ENCODE measurements around the gene MLXIP. TPM values are rescaled to one million over a fixed set of nuclear protein-coding genes. Genes with fewer than 3 reads are reported as not detected.

The MLXIP gene
- total and polyA plus RNA-seq, 2 of the 8 experiments (the other 6 are each of a cell fraction or from before 2014, with no cell fraction given): 5.5 to 40.5 TPM

GRCh38 chr12:122081083-122081696 lies 2.6 kb downstream of the MLXIP start:
- Histone ChIP-seq H4K5ac (ENCODE audit: insufficient read length, low read depth, low read length) (no peak overlapping the region), H3K23me2 (ENCODE audit: low read depth, low read length) (peaks cover 13% of the 10 kb centered on the region; the same call in 1 of the 2 replicates), H2AFZ (ENCODE audit: low read length) (no peak overlapping the region), H3K9me3 (ENCODE audit: insufficient read depth in 2 of 2, low read depth in 1 of 2, low read length in 1 of 2) (no peaks in the 10 kb centered on the region), H2BK120ac (replicated peaks; ENCODE audit: low read depth, low read length) (no peak overlapping the region), H3K4me3 (ENCODE audit: extremely low read depth in 1 of 4, insufficient read depth in 2 of 4, low read depth in 3 of 4, low read length in 4 of 4) (no peak overlapping the region), H3K36me3 (ENCODE audit: control insufficient read depth in 2 of 4, insufficient read depth in 4 of 4, low read length in 3 of 4) (peaks cover 0 to 5% (median 0%) of the 10 kb centered on the region in 4 experiments; a peak in 2 of 8 replicates), H4K8ac (ENCODE audit: extremely low read depth, insufficient read depth, low read length) (no peak overlapping the region), H3K18ac (ENCODE audit: extremely low read depth, low read length) (no peak overlapping the region), H3K79me1 (ENCODE audit: low read depth, low read length) (peaks cover 11% of the 10 kb centered on the region; the same call in 1 of the 2 replicates), H3K79me2 (ENCODE audit: control insufficient read depth in 1 of 2, insufficient read depth in 2 of 2, low read length in 2 of 2) (peaks cover 4 to 21% of the 10 kb centered on the region in 2 experiments; a peak in 3 of 4 replicates), H3K14ac (ENCODE audit: insufficient read length) (no peak overlapping the region), H3K27me3 (replicated peaks in 1 of 4; ENCODE audit: control insufficient read depth in 3 of 4, extremely low read depth in 1 of 4, insufficient read depth in 3 of 4, low read length in 3 of 4) (peaks cover 4 to 21% (median 19%) of the 10 kb centered on the region in 4 experiments; a peak in 6 of 7 replicates), H3K4me1 (replicated peaks in 1 of 4; ENCODE audit: control insufficient read depth in 3 of 4, insufficient read depth in 4 of 4, low read length in 3 of 4) (peaks cover 4 to 8% (median 5%) of the 10 kb centered on the region in 4 experiments; a peak in 5 of 7 replicates), H3K27ac (ENCODE audit: low read depth, low read length) (no peak overlapping the region), H2AK5ac (ENCODE audit: low read depth, low read length) (peak overlapping the region; percentile 82; the same call in 1 of the 2 replicates), H3K4ac (replicated peaks; ENCODE audit: insufficient read length, low read depth, low read length) (no peak overlapping the region), H4K91ac (replicated peaks; ENCODE audit: insufficient read length, low read length) (no peak overlapping the region), H3K23ac (ENCODE audit: insufficient read length) (no peak overlapping the region), H3K56ac (replicated peaks; ENCODE audit: insufficient read length, low read depth, low read length) (no peak overlapping the region), H3K9ac (replicated peaks in 1 of 4; ENCODE audit: extremely low read depth in 1 of 4, low read depth in 3 of 4, low read length in 3 of 4) (0 out of 7 replicates have a peak overlapping the region, but pooled peaks of 1 of the 4 experiments have one; percentile 10), H4K20me1 (replicated peaks in 1 of 2; ENCODE audit: control insufficient read depth in 1 of 2, insufficient read depth in 2 of 2, low read length in 2 of 2) (peaks cover 0 to 4% of the 10 kb centered on the region in 2 experiments), H2BK20ac (ENCODE audit: low read length) (no peak overlapping the region), H2BK15ac (ENCODE audit: low read length) (no peak overlapping the region), H2BK12ac (ENCODE audit: low read depth, low read length) (0 out of 2 replicates have a peak overlapping the region, but pooled peaks have one; percentile 50), H3K4me2 (ENCODE audit: insufficient read depth in 1 of 2, low read depth in 2 of 2, low read length in 2 of 2) (peak overlapping the region in 1 of 2 experiments; percentile 98; a peak in 1 of 4 replicates), H2BK5ac (ENCODE audit: low read depth, low read length) (no peak overlapping the region)
- DNase-seq (ENCODE audit: low read depth in 1 of 2, low spot score in 2 of 2) (no peak), FAIRE-seq (no peak)
- WGBS, 2 experiments (ENCODE audit: extremely low coverage in 1 of 2, insufficient coverage in 1 of 2, insufficient read length in 1 of 2, insufficient replicate concordance in 2 of 2, low coverage in 1 of 2, low lambda C conversion rate in 2 of 2, missing lambda C conversion rate in 1 of 2): 91% methylated on average over 9 of the region's 9 CpGs; no CpG with 5 or more reads in 1 of the 2 experiments
- no peak for TF ChIP-seq JUND (IDR thresholded peaks at IDR 0.05; ENCODE audit: low read length)
- TF ChIP-seq GTF2F1 (IDR thresholded peaks at IDR 0.05; ENCODE audit: borderline replicate concordance, low read depth, low read length): no peak
- no peak for TF ChIP-seq BRCA1 (IDR thresholded peaks at IDR 0.05; ENCODE audit: low read depth, low read length)
- ChIA-PET CTCF (ENCODE audit: partially characterized antibody) (interaction anchor here (1.0 to 3.8 kb wide), 10 partner anchors 11 to 110 kb away, joined by 3 to 26 read pairs (median 4); no protein-coding TSS in a partner anchor), POLR2A (ENCODE audit: partially characterized antibody) (interaction anchor here (0.9 to 2.5 kb wide), 9 partner anchors 8 to 193 kb away, joined by 3 to 15 read pairs (median 4); partner anchors contain the start of gene PSMD9)
